GM23338 (cell line): Measurements from ENCODE around the gene GPR146.

Source experiments
- CREB1 ChIP-seq: fragments of 250-450 bp; sonication (Bioruptor Pico); IDR thresholded peaks from 2 replicates; pipeline ENCODE4 v1.5.0; 2020; ENCODE audit warnings: low read depth, mild to moderate bottlenecking, moderate library complexity
- EZH2 ChIP-seq: fragments of 200-600 bp; sonication (generic); IDR thresholded peaks from one replicate; pipeline ENCODE4 v1.8.0; 2017; ENCODE audit warnings: antibody characterized with exemption, mild to moderate bottlenecking, low read depth; ENCODE audit not compliant: unreplicated experiment
- EZH2phosphoT487 ChIP-seq: fragments of 200-600 bp; sonication (generic); IDR thresholded peaks from one replicate; pipeline ENCODE4 v1.8.1; 2018; ENCODE audit warnings: antibody characterized with exemption; ENCODE audit not compliant: unreplicated experiment
- POLR2AphosphoS5 ChIP-seq: IDR thresholded peaks from 2 replicates; pipeline ENCODE4 v1.6.1; 2016; ENCODE audit warnings: antibody characterized with exemption, low read depth
- STAT1 ChIP-seq: IDR thresholded peaks from one replicate; pipeline ENCODE4 v1.6.1; 2016; ENCODE audit warnings: antibody characterized with exemption; ENCODE audit not compliant: unreplicated experiment
- ZNF331 ChIP-seq: fragments of 250-450 bp; sonication (Bioruptor Pico); IDR thresholded peaks from 2 replicates; pipeline ENCODE4 v1.5.0; 2020; ENCODE audit warnings: low read depth, mild to moderate bottlenecking, moderate library complexity
- TF ChIP-seq, protein P1 (sequence below), 2 experiments: fragments of 200-600 bp in 1 of 2; sonication (generic) in 1 of 2; conservative IDR thresholded peaks; 2 replicates each; pipeline versions ENCODE4 v1.5.1 to v1.6.1; 2016 to 2017; ENCODE audit warnings: antibody characterized with exemption in 2 of 2, low read depth in 2 of 2, mild to moderate bottlenecking in 2 of 2, moderate library complexity in 1 of 2

DNA sequence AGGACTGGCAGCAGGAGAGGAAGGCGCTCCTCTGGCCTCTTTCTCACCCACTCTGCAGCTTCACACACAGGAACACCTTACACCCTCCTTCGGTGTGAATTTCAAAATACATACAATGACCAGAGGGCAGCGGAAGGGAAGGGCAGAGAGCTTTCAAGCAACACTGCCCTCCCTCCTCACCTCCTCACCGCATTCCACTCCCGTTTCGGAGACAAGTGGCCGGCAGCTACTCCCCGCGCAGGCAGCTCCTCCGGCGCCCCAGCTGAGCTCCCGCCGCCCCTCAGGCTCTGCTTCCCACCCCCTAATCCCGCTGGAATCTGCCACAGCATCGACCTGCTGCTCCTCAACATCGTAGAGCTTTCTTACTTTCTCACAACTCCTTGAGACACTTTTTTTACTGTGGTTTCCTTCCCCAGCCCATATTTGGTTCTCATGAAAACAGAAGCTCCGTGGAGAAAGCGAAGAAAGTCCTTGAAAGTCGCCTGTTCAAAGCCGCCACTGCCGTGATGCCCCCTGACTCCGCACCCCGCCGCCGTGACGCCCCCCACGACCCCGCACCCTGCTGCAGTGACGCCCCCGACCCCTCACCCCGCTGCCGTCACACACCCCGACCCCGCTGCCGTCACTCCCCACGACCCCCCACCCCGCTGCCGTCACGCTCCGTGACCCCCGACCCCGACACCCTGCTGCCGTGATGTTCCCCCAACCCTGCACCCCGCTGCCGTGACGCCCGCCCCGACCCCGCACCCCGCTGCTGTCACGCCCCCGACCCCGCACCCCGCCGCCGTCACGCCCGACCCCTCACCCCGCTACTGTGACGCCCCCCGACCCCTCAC lies 29.0 kb downstream of the GPR146 start:
- no peak for TF ChIP-seq EZH2
- no peak for TF ChIP-seq POLR2AphosphoS5
- TF ChIP-seq, protein P1, sequence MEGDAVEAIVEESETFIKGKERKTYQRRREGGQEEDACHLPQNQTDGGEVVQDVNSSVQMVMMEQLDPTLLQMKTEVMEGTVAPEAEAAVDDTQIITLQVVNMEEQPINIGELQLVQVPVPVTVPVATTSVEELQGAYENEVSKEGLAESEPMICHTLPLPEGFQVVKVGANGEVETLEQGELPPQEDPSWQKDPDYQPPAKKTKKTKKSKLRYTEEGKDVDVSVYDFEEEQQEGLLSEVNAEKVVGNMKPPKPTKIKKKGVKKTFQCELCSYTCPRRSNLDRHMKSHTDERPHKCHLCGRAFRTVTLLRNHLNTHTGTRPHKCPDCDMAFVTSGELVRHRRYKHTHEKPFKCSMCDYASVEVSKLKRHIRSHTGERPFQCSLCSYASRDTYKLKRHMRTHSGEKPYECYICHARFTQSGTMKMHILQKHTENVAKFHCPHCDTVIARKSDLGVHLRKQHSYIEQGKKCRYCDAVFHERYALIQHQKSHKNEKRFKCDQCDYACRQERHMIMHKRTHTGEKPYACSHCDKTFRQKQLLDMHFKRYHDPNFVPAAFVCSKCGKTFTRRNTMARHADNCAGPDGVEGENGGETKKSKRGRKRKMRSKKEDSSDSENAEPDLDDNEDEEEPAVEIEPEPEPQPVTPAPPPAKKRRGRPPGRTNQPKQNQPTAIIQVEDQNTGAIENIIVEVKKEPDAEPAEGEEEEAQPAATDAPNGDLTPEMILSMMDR (conservative IDR thresholded peaks at IDR 0.05; ENCODE audit: low read depth in 2 of 2), result no peak
- no peak for TF ChIP-seq ZNF331 (CRISPR knock-in tag)
- TF ChIP-seq CREB1, result no peak
- TF ChIP-seq STAT1, result no peak
- TF ChIP-seq EZH2phosphoT487, result no peak
